SU-DHL-6 (cell line): ENCODE data around the gene TXNRD2.
A peak's percentile ranks its signal among the peaks of the same experiment; 100 is the strongest.

Experiments
- H2AFZ ChIP-seq: fragments of 200-600 bp; sonication (generic); 2 replicates; pipeline ENCODE4 v1.6.1; 2014; ENCODE audit warnings: low read depth, mild to moderate bottlenecking, moderate library complexity, mixed read lengths, antibody characterized with exemption, low read length; ENCODE audit not compliant: severe bottlenecking
- H3F3A ChIP-seq: fragments of 200-600 bp; shearing (Covaris generic); 2 replicates; pipeline ENCODE4 v1.6.0; 2016; ENCODE audit warnings: antibody characterized with exemption, mild to moderate bottlenecking; ENCODE audit not compliant: insufficient read depth
- H3K27ac ChIP-seq: fragments of 200-600 bp; sonication (generic); 2 replicates; pipeline ENCODE4 v1.5.1; 2016; ENCODE audit warnings: low read depth, mild to moderate bottlenecking, low read length, moderate library complexity, mixed read lengths
- H3K27me3 ChIP-seq: fragments of 200-600 bp; sonication (generic), shearing (Covaris generic); 2 replicates; pipeline ENCODE4 v1.6.0; 2014; ENCODE audit warnings: mild to moderate bottlenecking, low read length
- H3K36me3 ChIP-seq: fragments of 200-600 bp; sonication (generic); 2 replicates; pipeline ENCODE4 v1.6.1; 2014; ENCODE audit warnings: mild to moderate bottlenecking, low read length, mixed read lengths
- H3K4me2 ChIP-seq: fragments of 300-600, 200-600 bp; shearing (Covaris generic), sonication (generic); 2 replicates; pipeline ENCODE4 v1.6.0; 2014; ENCODE audit warnings: low read length, low read depth, mild to moderate bottlenecking; ENCODE audit not compliant: poor library complexity, severe bottlenecking
- H3K4me3 ChIP-seq: fragments of 200-600 bp; sonication (generic); 2 replicates; pipeline ENCODE4 v1.5.1; 2014; ENCODE audit warnings: antibody characterized with exemption, low read length, mild to moderate bottlenecking, mixed read lengths; ENCODE audit not compliant: insufficient read depth, poor library complexity, severe bottlenecking
- H3K79me2 ChIP-seq: fragments of 200-600 bp; sonication (generic); 2 replicates; pipeline ENCODE4 v1.6.1; 2014; ENCODE audit warnings: mild to moderate bottlenecking, low read length, moderate library complexity; ENCODE audit not compliant: insufficient read depth
- H3K9ac ChIP-seq: fragments of 200-600 bp; sonication (generic); 2 replicates; pipeline ENCODE4 v1.7.0; 2014; ENCODE audit warnings: mild to moderate bottlenecking, low read length
- H3K9me2 ChIP-seq: fragments of 200-600 bp; sonication (generic); replicated peaks from 2 replicates; pipeline ENCODE4 v1.6.1; 2014; ENCODE audit warnings: low read length; ENCODE audit not compliant: insufficient read depth
- H3K9me3 ChIP-seq: fragments of 200-600 bp; sonication (generic); 2 replicates; pipeline ENCODE4 v1.6.1; 2014; ENCODE audit warnings: low read length, mixed read lengths; ENCODE audit not compliant: insufficient read depth
- H4K20me1 ChIP-seq: fragments of 200-600 bp; sonication (generic); 2 replicates; pipeline ENCODE4 v1.6.1; 2014; ENCODE audit warnings: low read depth, mild to moderate bottlenecking, antibody characterized with exemption, low read length, moderate library complexity, mixed read lengths
- CTCF ChIP-seq: fragments of 200-600 bp; sonication (generic); IDR thresholded peaks from one replicate; pipeline ENCODE4 v1.5.1; 2017; ENCODE audit warnings: antibody characterized with exemption, mild to moderate bottlenecking, low read length, moderate library complexity; ENCODE audit not compliant: insufficient read depth, poor library complexity, severe bottlenecking
- EZH2phosphoT487 ChIP-seq: fragments of 200-600 bp; sonication (generic), shearing (Covaris generic); conservative IDR thresholded peaks from 2 replicates; pipeline ENCODE4 v1.6.1; 2018; ENCODE audit warnings: mild to moderate bottlenecking, antibody characterized with exemption, low read length, moderate library complexity, mixed read lengths

TXNRD2 gene

GRCh38 chr22:19892257-19892879 is 49.2 kb downstream of the TXNRD2 start:
- TF ChIP-seq CTCF, result no peak
- TF ChIP-seq EZH2phosphoT487, result no peak
- Histone ChIP-seq H4K20me1 (no peaks in the 10 kb centered on the region), H3K27me3 (no peaks in the 10 kb centered on the region), H3K79me2 (no peaks in the 10 kb centered on the region), H3K4me2 (peak overlapping the region; percentile 69), H3K4me3 (no peak overlapping the region), H3K36me3 (no peaks in the 10 kb centered on the region), H3K9me2 (no peaks in the 10 kb centered on the region), H3K9ac (peak overlapping the region; percentile 53), H3K9me3 (no peaks in the 10 kb centered on the region), H3K27ac (peak overlapping the region; percentile 97), H2AFZ (peak overlapping the region; percentile 91), H3F3A (peaks cover 8% of the 10 kb centered on the region; the same call in 1 of the 2 replicates)

GRCh38 chr22:19891317-19892256 is 50.0 kb downstream of the TXNRD2 start:
- no peak for TF ChIP-seq CTCF
- H3K4me3 ChIP-seq, result no peak overlapping the region

GRCh38 chr22:19890502-19891316 is 50.9 kb downstream of the TXNRD2 start:
- Histone ChIP-seq H2AFZ (no peak overlapping the region), H3K27ac (peak overlapping the region; percentile 97), H3K9ac (peak overlapping the region; percentile 53)

More at GRCh38 chr22:19891317-19892256, 50.0 kb downstream of the TXNRD2 start:
- H3F3A ChIP-seq, result peaks cover 8% of the 10 kb centered on the region; the same call in 1 of the 2 replicates
- H3K4me2 ChIP-seq, result peak overlapping the region; percentile 69
- peak overlapping the region; percentile 91 for H2AFZ ChIP-seq
- no peaks in the 10 kb centered on the region for H3K36me3 ChIP-seq
- no peaks in the 10 kb centered on the region for H3K27me3 ChIP-seq
- H3K79me2 ChIP-seq, result no peaks in the 10 kb centered on the region
- no peaks in the 10 kb centered on the region for H3K9me3 ChIP-seq
- H3K27ac ChIP-seq, result peak overlapping the region; percentile 97
- peak overlapping the region; percentile 53 for H3K9ac ChIP-seq
- no peaks in the 10 kb centered on the region for H4K20me1 ChIP-seq
- H3K9me2 ChIP-seq, result no peaks in the 10 kb centered on the region

More at GRCh38 chr22:19890502-19891316, 50.9 kb downstream of the TXNRD2 start:
- Histone ChIP-seq H3K36me3 (no peaks in the 10 kb centered on the region), H3K4me3 (no peak overlapping the region), H3K4me2 (peak overlapping the region; percentile 69), H3K9me3 (no peaks in the 10 kb centered on the region), H3F3A (peaks cover 8% of the 10 kb centered on the region; the same call in 1 of the 2 replicates), H3K79me2 (no peaks in the 10 kb centered on the region), H3K9me2 (no peaks in the 10 kb centered on the region), H3K27me3 (no peaks in the 10 kb centered on the region), H4K20me1 (no peaks in the 10 kb centered on the region)
- TF ChIP-seq EZH2phosphoT487, result no peak
- no peak for TF ChIP-seq CTCF
